Activated T-helper 9 cell treated with anti-CD3 and anti-CD28 coated beads, Interleukin-2, amount 50 U/mL, for 16 hours (primary cell): ENCODE measurements around the gene SLC7A9.
"Not testable (repeated sequence)": the region's sequence is repeated elsewhere in the genome, so short reads cannot be mapped to it uniquely, and the experiment has no call there.

Experiments used
- DNase-seq: peaks from one replicate; pipeline ENCODE4 v3.0.0-alpha.2; 2020; ENCODE audit warnings: low read depth

SLC7A9 gene

GRCh38 chr19:32885255-32885654, 15.7 kb upstream of the SLC7A9 start:
- not testable (repeated sequence) for DNase-seq

- no peak for DNase-seq
These were observed 12.2 kb upstream of the SLC7A9 start for GRCh38 chr19:32881766-32882165.

DNA sequence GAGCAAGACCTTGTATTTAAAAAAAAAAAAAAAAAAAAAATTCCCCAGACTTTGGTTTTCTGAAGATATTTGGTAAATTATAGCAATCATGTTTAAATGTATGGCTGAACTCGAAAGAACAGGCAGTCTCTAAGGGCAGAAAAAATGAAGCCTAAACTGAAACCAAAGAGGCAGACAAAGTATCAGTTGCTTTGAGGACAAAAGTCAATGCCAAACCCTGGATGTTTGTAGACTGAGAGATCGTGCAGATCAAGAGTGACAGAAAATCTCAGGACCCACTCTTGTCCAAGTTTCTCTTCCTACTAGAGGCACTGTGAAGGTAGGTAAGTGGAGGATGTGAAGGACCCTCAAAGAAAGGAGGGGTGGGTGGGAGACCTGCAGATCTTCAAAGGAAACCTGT, 11.1 kb upstream of the SLC7A9 start:
- DNase-seq: no peak

DNA sequence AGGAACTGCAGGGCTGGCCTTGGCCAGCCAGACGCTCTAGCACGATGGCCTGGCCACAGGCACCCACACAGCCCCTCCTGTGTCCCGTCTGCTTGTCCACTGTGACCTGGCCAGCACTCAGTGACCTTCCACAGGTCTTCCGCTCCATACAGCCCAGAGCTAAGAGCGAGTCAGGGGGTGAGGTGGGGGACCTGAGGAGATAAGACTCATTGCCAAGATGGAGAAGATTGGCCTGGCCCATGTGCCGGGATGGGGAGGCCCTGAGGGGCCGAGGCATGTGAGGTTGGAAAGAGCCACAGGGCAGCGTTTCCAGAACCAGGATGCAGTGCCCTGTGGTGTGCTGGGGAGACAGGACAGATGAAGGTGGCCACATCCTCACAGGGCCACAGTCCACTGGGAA, 10.2 kb upstream of the SLC7A9 start:
- DNase-seq: no peak

DNA sequence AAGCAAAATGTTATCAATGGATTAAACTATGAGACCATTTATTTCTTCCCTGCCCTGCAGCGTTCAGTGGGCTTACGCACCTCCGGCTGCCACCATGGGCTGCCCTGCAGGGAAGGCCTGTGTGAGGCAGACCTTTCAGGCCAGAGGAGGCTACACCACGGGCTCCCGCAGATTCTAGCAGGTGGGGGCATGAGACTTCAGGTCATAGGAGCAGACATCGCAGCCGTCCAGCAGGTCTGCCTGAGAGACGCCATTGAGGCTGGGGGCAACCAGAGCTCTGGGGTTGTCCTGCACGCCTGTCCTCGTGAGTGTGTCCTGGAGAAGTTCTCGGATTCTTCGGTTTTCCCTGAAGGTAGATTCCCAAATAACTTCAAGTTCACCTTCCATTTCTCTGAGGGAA, 9.4 kb upstream of the SLC7A9 start:
- no peak for DNase-seq

DNA sequence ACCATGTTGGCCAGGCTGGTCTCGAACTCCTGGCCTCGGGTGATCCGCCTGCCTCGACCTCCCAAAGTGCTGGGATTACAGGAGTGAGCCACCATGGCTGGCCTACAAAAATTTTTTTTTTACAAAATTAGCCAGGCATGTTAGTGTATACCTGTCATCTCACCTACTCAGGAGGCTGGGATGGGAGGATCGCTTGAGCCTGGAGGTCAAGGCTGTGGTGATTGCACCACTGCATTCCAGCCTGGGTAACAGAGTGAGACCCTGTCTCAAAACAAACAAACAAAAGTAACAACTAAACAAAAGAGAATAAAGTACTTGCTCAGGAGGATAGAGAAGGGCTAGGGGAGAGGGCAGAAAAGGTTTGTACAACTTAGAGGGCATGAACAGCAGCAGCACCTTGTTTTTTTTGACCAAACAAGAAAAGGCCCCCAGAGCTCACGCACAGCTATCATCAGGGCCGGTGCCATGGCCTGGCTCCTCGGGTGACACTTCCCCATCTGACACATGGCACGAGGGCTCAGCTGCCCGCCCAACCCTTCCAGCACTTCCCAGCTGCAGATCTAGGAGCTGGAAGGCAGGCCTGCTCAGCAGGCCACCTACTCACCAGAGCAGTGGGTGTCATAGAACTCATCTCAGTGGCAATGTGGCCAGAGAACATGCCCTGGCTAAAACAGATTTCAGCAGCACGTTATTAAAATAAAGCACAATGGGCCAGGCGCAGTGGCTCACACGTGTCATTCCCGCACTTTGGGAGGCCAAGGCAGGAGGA, 8.6 kb upstream of the SLC7A9 start:
- DNase-seq: no peak

DNA sequence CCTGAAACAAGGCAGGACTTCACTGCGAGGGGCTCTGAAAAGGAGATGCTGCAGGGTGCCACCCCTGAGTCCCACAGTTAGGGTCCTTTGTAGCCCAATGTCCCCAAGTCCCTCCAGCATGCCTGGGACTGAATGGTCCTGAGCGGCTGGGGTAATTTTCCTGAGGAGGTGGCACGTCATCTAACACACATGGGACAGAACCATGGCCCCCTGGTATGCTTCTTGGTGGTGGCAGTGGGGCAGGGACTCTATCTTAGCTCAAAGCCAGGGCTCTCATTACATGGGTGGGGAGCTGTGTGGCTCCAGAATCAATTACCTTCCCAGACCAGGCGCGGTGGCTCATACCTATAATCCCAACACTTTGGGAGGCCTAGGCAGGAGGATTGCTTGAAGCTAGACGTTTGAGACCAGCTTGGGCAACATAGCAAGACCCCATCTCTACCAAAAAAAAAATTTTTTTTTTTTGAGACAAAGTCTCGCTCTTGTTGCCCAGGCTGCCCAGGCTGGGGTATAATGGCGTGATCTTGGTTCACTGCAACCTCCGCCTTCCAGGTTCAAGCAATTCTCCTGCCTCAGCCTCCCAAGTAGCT, 7.9 kb upstream of the SLC7A9 start:
- no peak for DNase-seq

DNA sequence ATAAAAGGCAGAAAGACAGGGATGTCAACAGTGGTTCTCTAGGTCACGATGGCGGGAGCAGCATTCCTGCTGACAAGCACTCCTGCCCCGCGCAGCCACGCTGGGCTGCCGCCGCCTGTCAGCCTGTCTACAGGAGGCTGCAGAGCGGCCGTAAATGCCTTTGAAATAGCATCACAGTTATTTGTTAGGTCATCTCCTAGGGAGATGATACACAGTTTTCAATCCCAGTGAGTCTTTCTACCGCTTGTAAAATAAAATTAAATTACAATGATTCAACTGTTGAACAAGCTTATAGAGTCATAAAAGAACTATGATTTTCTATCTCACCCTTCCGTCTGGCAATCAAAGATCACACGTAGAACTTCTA, 7.3 kb upstream of the SLC7A9 start:
- DNase-seq: no peak

GRCh38 chr19:32876236-32876918, 6.8 kb upstream of the SLC7A9 start:
- DNase-seq: no peak

DNA sequence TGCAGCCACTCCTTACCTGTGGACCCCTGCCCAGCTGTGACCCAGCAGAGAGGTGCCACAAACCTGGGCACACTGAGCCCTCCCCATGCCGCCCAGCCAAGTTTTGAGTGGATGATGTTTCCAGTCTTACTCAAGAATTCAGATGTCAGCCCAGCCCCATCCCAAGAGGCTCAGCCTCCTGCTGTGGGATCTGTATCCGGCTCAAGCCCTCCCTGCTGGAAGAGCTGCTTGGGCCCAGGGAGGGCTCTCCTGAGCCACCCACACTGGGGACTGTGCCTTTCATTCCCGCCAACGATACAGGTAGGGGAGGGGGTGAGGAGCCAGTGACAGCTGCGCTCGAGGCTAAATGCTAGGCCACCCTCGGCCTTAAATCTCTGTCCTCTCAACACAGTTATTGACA, 5.9 kb upstream of the SLC7A9 start:
- DNase-seq: no peak

- DNase-seq: no peak
These were observed 5.0 kb upstream of the SLC7A9 start for GRCh38 chr19:32874605-32875004.

DNA sequence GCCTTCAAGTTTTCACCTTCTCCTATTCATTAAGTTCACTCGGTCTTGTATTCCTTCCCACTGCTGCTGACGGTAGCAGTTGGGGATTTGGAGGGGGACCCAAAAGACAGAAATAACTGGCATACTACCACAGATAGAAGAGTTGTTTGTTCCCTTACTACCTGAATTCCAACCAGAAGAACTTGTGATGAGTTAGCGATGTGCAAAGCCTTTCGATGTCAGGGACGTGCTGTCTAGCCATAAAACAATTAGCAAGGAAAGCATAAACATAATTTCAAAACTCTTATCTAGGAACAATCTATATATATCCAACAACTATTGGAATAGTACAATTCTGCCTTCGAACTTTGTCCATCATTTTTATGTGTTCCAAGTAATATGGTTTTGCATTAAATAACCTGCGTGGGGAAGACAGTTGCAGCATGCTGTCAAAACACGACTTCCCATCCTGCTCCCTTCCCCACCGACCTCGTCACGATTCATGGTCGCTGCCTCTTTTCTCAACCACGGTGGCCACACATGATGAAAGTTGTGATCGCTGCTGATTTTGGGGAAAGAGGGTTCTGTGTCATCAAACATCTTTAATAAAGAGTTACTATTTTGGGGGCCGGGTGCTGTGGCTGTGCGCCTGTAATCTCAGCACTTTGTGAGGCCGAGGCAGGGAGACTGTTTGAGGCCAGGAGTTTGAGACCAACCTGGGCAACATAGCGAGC, 3.8 kb upstream of the SLC7A9 start:
- no peak for DNase-seq

DNA sequence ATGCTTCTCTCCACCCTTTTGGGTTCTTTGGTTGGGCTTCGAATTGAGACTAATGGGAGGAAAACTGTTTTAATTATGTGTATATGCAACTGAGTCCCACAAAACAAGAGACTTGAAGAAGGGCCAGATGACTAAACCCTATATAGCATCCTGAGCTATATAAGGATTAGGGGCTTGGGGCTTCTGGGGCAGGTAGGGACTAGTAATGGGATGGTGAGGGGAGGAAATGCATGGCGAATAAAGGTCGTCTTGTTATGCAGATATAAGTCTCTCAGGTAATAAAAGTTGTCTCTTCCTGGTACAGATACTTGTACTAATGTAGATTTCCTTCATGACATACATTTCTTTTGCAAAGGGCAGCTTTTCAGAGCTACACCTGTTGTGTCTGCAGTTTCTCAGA, 2.8 kb upstream of the SLC7A9 start:
- no peak for DNase-seq

DNA sequence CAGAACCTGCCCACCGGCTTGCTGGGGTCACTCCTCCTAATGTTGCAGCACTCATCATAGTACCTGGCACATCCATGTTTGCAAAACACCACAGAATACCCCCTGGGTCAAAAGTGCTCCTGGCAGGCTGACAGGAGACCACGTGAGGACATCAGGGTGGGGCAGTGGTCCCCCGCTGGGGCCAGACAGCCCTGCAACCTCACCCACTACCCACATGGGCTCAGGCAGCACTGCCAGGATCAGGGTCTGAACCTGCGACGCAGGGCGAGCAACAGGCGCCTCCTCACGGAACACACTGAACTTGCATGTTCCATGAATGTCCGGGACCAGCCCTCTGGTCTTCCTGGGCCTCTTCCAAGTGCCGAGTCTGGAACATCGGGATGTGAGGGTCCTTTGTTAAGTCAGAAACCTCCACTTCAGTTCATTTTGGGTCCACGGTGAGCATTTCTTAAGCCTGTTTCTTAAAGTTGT, 1.4 kb upstream of the SLC7A9 start:
- DNase-seq: no peak

DNA sequence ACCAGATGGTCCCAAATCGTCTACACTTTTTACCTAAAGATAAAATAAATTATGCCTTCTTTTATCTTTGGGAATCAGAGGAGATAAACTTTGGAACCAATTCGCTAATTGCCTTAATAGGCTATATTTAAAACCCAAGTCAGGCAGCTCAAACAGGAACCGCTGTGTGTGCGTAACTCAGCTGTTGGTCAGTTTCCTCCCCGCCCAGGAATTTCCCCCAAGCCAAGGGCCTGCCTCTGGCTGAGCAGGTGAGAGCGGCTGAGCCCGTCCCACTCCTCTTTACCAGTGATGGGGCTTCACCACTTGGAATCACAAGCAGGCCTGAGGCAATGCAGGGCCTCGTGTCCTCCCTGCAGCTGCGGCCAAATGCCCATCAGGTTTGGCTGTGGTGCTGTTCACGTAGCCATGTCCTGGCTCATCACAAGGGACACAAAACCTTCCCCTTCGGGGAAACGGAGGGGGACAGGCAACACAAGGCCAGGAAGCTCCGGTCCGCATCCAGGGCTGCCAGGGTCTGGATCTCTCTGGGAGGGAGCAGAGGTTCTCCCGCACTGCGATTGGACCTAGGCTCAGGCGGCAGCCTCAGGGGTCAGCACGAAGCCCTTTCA, 503 bp upstream of the SLC7A9 start:
- DNase-seq: no peak

GRCh38 chr19:32868206-32868950, 1.2 kb downstream of the SLC7A9 start:
- DNase-seq: no peak

DNA sequence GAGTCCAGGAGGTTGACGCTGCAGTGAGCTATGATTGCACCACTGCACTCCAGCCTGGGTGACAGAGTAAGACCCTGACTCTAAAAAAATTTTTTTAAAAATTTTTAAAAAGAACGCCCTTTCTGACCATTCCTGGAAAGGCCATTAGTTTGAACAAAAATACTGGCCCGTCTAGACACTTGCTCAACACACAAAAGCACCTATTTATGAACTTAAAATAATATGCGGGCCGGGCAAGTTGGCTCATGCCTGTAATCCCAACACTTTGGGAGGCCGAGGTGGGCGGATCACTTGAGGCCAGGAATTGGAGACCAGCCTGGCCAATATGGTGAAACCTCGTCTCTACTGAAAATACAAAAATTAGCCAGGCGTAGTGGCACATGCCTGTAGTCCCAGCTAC, 2.1 kb downstream of the SLC7A9 start:
- DNase-seq: not testable (repeated sequence)

- DNase-seq: no peak
These were observed 2.9 kb downstream of the SLC7A9 start for GRCh38 chr19:32866564-32867265.

DNA sequence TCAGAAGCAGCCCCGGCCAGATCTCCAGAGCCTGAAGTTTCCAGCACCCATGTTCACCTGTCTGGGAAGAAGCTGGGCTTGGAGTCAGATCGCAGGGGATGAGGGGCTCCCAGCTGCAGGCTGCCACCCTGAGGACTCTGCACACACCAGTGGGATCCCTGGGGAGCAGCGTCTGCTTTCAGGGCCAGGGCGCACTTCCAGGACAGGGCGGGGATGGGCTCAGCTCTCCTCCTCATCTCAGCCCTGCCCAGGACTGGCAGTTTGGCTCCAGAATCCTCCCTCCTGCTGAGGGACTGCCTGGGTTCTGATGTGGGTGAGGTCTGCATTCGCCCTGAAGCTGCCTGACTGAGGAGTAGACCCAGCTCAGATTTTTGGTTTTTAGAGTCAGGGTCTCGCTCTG, 3.5 kb downstream of the SLC7A9 start:
- DNase-seq: no peak

DNA sequence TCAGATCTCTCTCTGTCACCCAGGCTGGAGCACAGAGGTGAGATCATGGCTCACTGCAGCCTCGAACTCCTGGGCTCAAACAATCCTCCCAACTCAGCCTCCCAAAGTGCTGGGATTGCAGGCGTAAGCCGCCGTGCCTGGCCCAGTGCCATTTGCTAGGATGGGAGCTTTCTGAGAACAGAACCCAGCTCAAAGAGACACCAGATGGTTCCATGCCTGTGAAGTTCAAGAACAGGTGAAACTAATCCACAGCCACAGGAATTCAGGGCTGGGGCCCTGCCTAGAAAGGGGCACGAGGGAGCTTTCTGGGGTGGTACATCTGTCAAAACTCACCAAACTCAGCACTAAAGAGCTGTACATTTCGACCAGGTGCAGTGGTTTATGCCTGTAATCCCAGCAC, 4.2 kb downstream of the SLC7A9 start:
- DNase-seq: no peak
